SK-N-SH (cell line): ENCODE results near the gene KRT14. TPM values are rescaled to one million over a fixed set of nuclear protein-coding genes. Genes with fewer than 3 reads are reported as not detected.

Experiments
- CTCF ChIA-PET: fragments of 300-600, 350-600 bp; formaldehyde crosslinking; extraction: SDS; loops from one replicate; lab custom pipeline; 2021; lab: Yijun Ruan, JAX
- POLR2A ChIA-PET: fragments of 350-600 bp; sonication (Branson Sonifier 250); formaldehyde crosslinking; extraction: SDS; loops from one replicate; lab custom pipeline; 2020; ENCODE audit warnings: antibody characterized with exemption, inconsistent platforms; lab: Yijun Ruan, JAX
- DNase-seq: peaks from one replicate; pipeline ENCODE4 v3.0.0; 2012
- H2AFZ ChIP-seq: fragments of 200-600 bp; sonication (generic); 2 replicates; pipeline ENCODE4 v1.8.1; 2016; ENCODE audit warnings: antibody characterized with exemption, mild to moderate bottlenecking, low read depth
- H3F3A ChIP-seq: fragments of 200-600 bp; sonication (generic); replicated peaks from 2 replicates; pipeline ENCODE3; 2016; ENCODE audit warnings: antibody characterized with exemption, mild to moderate bottlenecking; ENCODE audit not compliant: insufficient read depth
- H3K27ac ChIP-seq, 2 experiments: fragments of 200-500 bp in 1 of 2; fragments of 200-600 bp in 1 of 2; sonication (Bioruptor generic) in 1 of 2; sonication (generic), shearing (Covaris generic) in 1 of 2; 2 replicates each; pipeline versions ENCODE4 v1.5.1 to v1.6.1; 2014 to 2016; ENCODE audit warnings: low read depth in 2 of 2, inconsistent platforms in 1 of 2, low read length in 1 of 2, mild to moderate bottlenecking in 1 of 2, mixed read lengths in 1 of 2
- H3K27me3 ChIP-seq: fragments of 200-600 bp; sonication (generic), shearing (Covaris generic); 2 replicates; pipeline ENCODE4 v1.6.1; 2016; ENCODE audit warnings: mixed run types; ENCODE audit not compliant: insufficient read depth
- H3K36me3 ChIP-seq, 2 experiments: fragments of 200-500 bp in 1 of 2; fragments of 200-600 bp in 1 of 2; sonication (Bioruptor generic) in 1 of 2; sonication (generic) in 1 of 2; replicated peaks in 1 of 2; 2 replicates each; pipeline versions ENCODE3 to v1.5.1; 2014 to 2016; ENCODE audit warnings: low read length in 1 of 2, mild to moderate bottlenecking in 1 of 2; ENCODE audit not compliant: insufficient read depth in 2 of 2, control insufficient read depth in 1 of 2
- H3K4me1 ChIP-seq, 2 experiments: fragments of 200-500 bp in 1 of 2; fragments of 200-600 bp in 1 of 2; sonication (Bioruptor generic) in 1 of 2; sonication (generic), shearing (Covaris generic) in 1 of 2; 2 replicates each; pipeline versions ENCODE4 v1.5.1 to v1.6.1; 2014 to 2016; ENCODE audit warnings: low read depth in 1 of 2, low read length in 1 of 2, mixed run types in 1 of 2; ENCODE audit not compliant: insufficient read depth in 2 of 2, control insufficient read depth in 1 of 2
- H3K4me2 ChIP-seq: fragments of 200-600 bp; sonication (generic), shearing (Covaris generic); 2 replicates; pipeline ENCODE4 v1.6.1; 2017; ENCODE audit warnings: mixed run types
- H3K4me3 ChIP-seq, 2 experiments: fragments of 200-500 bp in 1 of 2; fragments of 200-600 bp in 1 of 2; sonication (Bioruptor generic) in 1 of 2; sonication (generic), shearing (Covaris generic) in 1 of 2; 2 replicates each; pipeline versions ENCODE4 v1.5.1 to v1.8.1; 2014 to 2016; ENCODE audit warnings: low read depth in 2 of 2, inconsistent platforms in 1 of 2, low read length in 1 of 2, mild to moderate bottlenecking in 1 of 2, mixed read lengths in 1 of 2, moderate library complexity in 1 of 2
- H3K79me2 ChIP-seq: fragments of 200-600 bp; sonication (generic); 2 replicates; pipeline ENCODE4 v1.8.1; 2017; ENCODE audit warnings: mild to moderate bottlenecking; ENCODE audit not compliant: insufficient read depth
- H3K9ac ChIP-seq: fragments of 200-600 bp; sonication (generic); 2 replicates; pipeline ENCODE4 v1.6.1; 2017; ENCODE audit warnings: mixed run types
- H3K9me2 ChIP-seq: fragments of 200-600 bp; sonication (generic); 2 replicates; pipeline ENCODE4 v1.6.1; 2017; ENCODE audit warnings: mixed run types
- H3K9me3 ChIP-seq: fragments of 200-600 bp; sonication (generic); 2 replicates; pipeline ENCODE4 v1.6.1; 2017; ENCODE audit warnings: mixed run types, mild to moderate bottlenecking, moderate library complexity
- H4K20me1 ChIP-seq: fragments of 200-600 bp; sonication (generic); 2 replicates; pipeline ENCODE4 v1.6.1; 2017; ENCODE audit warnings: mild to moderate bottlenecking, mixed run types; ENCODE audit not compliant: insufficient read depth
- CHD2 ChIP-seq: fragments of 150-350 bp; IDR thresholded peaks from 2 replicates; pipeline ENCODE4 v1.6.1; 2018; ENCODE audit warnings: low read length; ENCODE audit not compliant: partially characterized antibody
- ELF1 ChIP-seq: IDR thresholded peaks from 2 replicates; pipeline ENCODE4 v1.4.0; 2012
- EP300 ChIP-seq, 2 experiments: IDR thresholded peaks; 2 replicates each; pipeline versions ENCODE4 v1.4.0 to v1.6.1; 2012; ENCODE audit warnings: borderline replicate concordance in 1 of 2, low read depth in 1 of 2, low read length in 1 of 2
- EZH2phosphoT487 ChIP-seq: fragments of 200-600 bp; sonication (generic); IDR thresholded peaks from 2 replicates; pipeline ENCODE4 v1.6.1; 2017; ENCODE audit warnings: low read depth, mixed run types, mild to moderate bottlenecking, antibody characterized with exemption, moderate library complexity, borderline replicate concordance
- GABPA ChIP-seq: IDR thresholded peaks from 2 replicates; pipeline ENCODE4 v1.4.0; 2012; ENCODE audit warnings: low read depth, mild to moderate bottlenecking
- MAX ChIP-seq: IDR thresholded peaks from 2 replicates; pipeline ENCODE4 v1.4.0; 2012; ENCODE audit warnings: low read depth
- MEF2A ChIP-seq: IDR thresholded peaks from 2 replicates; pipeline ENCODE4 v1.4.0; 2012; ENCODE audit warnings: low read depth, borderline replicate concordance
- PBX3 ChIP-seq: IDR thresholded peaks from 2 replicates; pipeline ENCODE4; 2012
- POLR2AphosphoS5 ChIP-seq: IDR thresholded peaks from 2 replicates; pipeline ENCODE4 v1.6.1; 2012; ENCODE audit warnings: low read depth, low read length
- RAD21 ChIP-seq: IDR thresholded peaks from 2 replicates; pipeline ENCODE4 v1.6.1; 2012; ENCODE audit warnings: mild to moderate bottlenecking, low read length
- RCOR1 ChIP-seq: fragments of 150-350 bp; IDR thresholded peaks from 2 replicates; pipeline ENCODE4 v1.6.1; 2017; ENCODE audit warnings: antibody characterized with exemption, low read length
- REST ChIP-seq: IDR thresholded peaks from 2 replicates; pipeline ENCODE4 v1.6.1; 2012; ENCODE audit warnings: mild to moderate bottlenecking, low read depth, low read length, moderate library complexity
- RFX5 ChIP-seq: IDR thresholded peaks from 2 replicates; pipeline ENCODE4 v1.6.1; 2012; ENCODE audit warnings: mild to moderate bottlenecking, improper control_type of control experiment, low read length
- RXRA ChIP-seq: IDR thresholded peaks from 2 replicates; pipeline ENCODE4 v1.4.0; 2012; ENCODE audit warnings: low read depth, mild to moderate bottlenecking, borderline replicate concordance
- SIN3A ChIP-seq: IDR thresholded peaks from 2 replicates; pipeline ENCODE4 v1.6.1; 2012; ENCODE audit warnings: low read depth, mild to moderate bottlenecking, low read length, moderate library complexity, borderline replicate concordance
- SMC3 ChIP-seq: IDR thresholded peaks from 2 replicates; pipeline ENCODE4 v1.6.1; 2012; ENCODE audit warnings: low read depth, low read length, improper control_type of control experiment
- TCF12 ChIP-seq: IDR thresholded peaks from 2 replicates; pipeline ENCODE4 v1.4.0; 2012
- TEAD4 ChIP-seq: IDR thresholded peaks from 2 replicates; pipeline ENCODE4 v1.4.0; 2012; ENCODE audit warnings: mild to moderate bottlenecking, borderline replicate concordance; ENCODE audit not compliant: insufficient read depth
- USF2 ChIP-seq: fragments of 150-350 bp; IDR thresholded peaks from 2 replicates; pipeline ENCODE4 v1.6.1; 2017; ENCODE audit warnings: antibody characterized with exemption, low read length, low read depth, borderline replicate concordance
- YY1 ChIP-seq: IDR thresholded peaks from 2 replicates; pipeline ENCODE4 v1.4.0; 2012; ENCODE audit warnings: low read depth, mild to moderate bottlenecking
- whole genome bisulfite sequencing: methylation state at CpG from one replicate; pipeline ENCODE4 v1.1.6; 2017; ENCODE audit warnings: low lambda C conversion rate; 5-methylcytosine and 5-hydroxymethylcytosine counted together
- polyA plus RNA-seq, 3 experiments: library from polyadenylated mRNA; depleted of rRNA; stranded (reverse); fragments of >200 nt; gene quantifications; 2 replicates each; pipeline ENCODE4 v1.2.3, GENCODE V29; 2012

Gene KRT14
- polyA plus RNA-seq, 1 of the 3 experiments (the other 2 are of a cell fraction) = not detected

GRCh38 chr17:41538565-41538991 lies 48.1 kb downstream of the KRT14 start (continued):
- no peak for TF ChIP-seq SIN3A
- no peak for TF ChIP-seq ELF1
- no peak for TF ChIP-seq YY1
- no peak for TF ChIP-seq RXRA
- TF ChIP-seq TCF12 = peak; percentile 51
- no peak for TF ChIP-seq POLR2AphosphoS5
- no peak for TF ChIP-seq TEAD4
- no peak for TF ChIP-seq MAX

- POLR2A ChIA-PET = no interaction called here
- Histone ChIP-seq H3K9me2 (no peaks in the 10 kb centered on the region), H3F3A (peaks cover 25% of the 10 kb centered on the region), H3K27me3 (no peaks in the 10 kb centered on the region), H3K27ac (peak overlapping the region in 1 of 2 experiments; percentile 77; a peak in 2 of 4 replicates), H3K4me1 (peaks cover 17 to 37% of the 10 kb centered on the region in 2 experiments; a peak in 3 of 4 replicates), H4K20me1 (no peaks in the 10 kb centered on the region), H3K9me3 (no peaks in the 10 kb centered on the region), H3K4me3 (no peak overlapping the region), H3K79me2 (no peaks in the 10 kb centered on the region), H3K36me3 (no peaks in the 10 kb centered on the region), H3K4me2 (0 out of 2 replicates have a peak overlapping the region, but pooled peaks have one; percentile 59), H3K9ac (peak overlapping the region; percentile 54; the same call in 1 of the 2 replicates), H2AFZ (no peak overlapping the region)
- CTCF ChIA-PET = interaction anchor here (1.2 to 25.5 kb wide), 8 partner anchors 8 to 125 kb away, joined by 3 to 646 read pairs (median 6); partner anchors contain the start of genes KRT15 and KRT19
- 81% methylated on average over 6 of the region's 9 CpGs for WGBS
- DNase-seq = no peak
- TF ChIP-seq ELF1 = no peak
- no peak for TF ChIP-seq EP300 (IDR thresholded peaks at IDR 0.05; ENCODE audit: borderline replicate concordance in 1 of 2, low read depth in 1 of 2, low read length in 1 of 2)
- no peak for TF ChIP-seq GABPA
- no peak for TF ChIP-seq RAD21
- TF ChIP-seq SMC3 = no peak
Observed at GRCh38 chr17:41537990-41538389, 48.7 kb downstream of the KRT14 start.

GRCh38 chr17:41537614-41537954 lies 49.1 kb downstream of the KRT14 start:
- no peaks in the 10 kb centered on the region for H3K9me3 ChIP-seq
- H3K27me3 ChIP-seq = no peaks in the 10 kb centered on the region
- DNase-seq = no peak
- no peak overlapping the region for H3K9ac ChIP-seq
- H2AFZ ChIP-seq = no peak overlapping the region
- 95% methylated on average over 7 of the region's 7 CpGs for whole genome bisulfite sequencing
- ChIA-PET CTCF (interaction anchor here (0.8 to 5.4 kb wide), 7 partner anchors 8 to 125 kb away, joined by 3 to 76 read pairs (median 4); partner anchors contain the start of gene KRT19), POLR2A (no interaction called here)
- H3K4me2 ChIP-seq = no peak overlapping the region
- H3K27ac ChIP-seq = peak overlapping the region in 1 of 2 experiments; percentile 77; a peak in 2 of 4 replicates
- no peak overlapping the region for H3K4me3 ChIP-seq
- peaks cover 24% of the 10 kb centered on the region for H3F3A ChIP-seq
- no peaks in the 10 kb centered on the region for H3K79me2 ChIP-seq
- H4K20me1 ChIP-seq = no peaks in the 10 kb centered on the region
- H3K4me1 ChIP-seq = peaks cover 17 to 37% of the 10 kb centered on the region in 2 experiments; a peak in 3 of 4 replicates
- H3K36me3 ChIP-seq = no peaks in the 10 kb centered on the region
- no peaks in the 10 kb centered on the region for H3K9me2 ChIP-seq
- no peak for TF ChIP-seq POLR2AphosphoS5
- TF ChIP-seq GABPA = no peak
- TF ChIP-seq PBX3 = no peak
- no peak for TF ChIP-seq EZH2phosphoT487
- TF ChIP-seq MAX = no peak
- no peak for TF ChIP-seq CHD2
- TF ChIP-seq RCOR1 = no peak
- no peak for TF ChIP-seq ELF1
- no peak for TF ChIP-seq RFX5
- TF ChIP-seq REST = no peak
- no peak for TF ChIP-seq MEF2A
- TF ChIP-seq RAD21 = no peak
- no peak for TF ChIP-seq USF2
- TF ChIP-seq TEAD4 = no peak
